Brain microvascular endothelial cell (primary cell): Measurements from ENCODE around the gene XPNPEP2.

Source experiments
- DNase-seq: peaks from one replicate; pipeline ENCODE4 v3.0.0-alpha.2; 2020
- H3K27ac ChIP-seq: fragments of 250-450 bp; sonication (Bioruptor Pico); 2 replicates; pipeline ENCODE4 v1.5.1; 2020; ENCODE audit warnings: mild to moderate bottlenecking, moderate library complexity
- H3K27me3 ChIP-seq: fragments of 250-450 bp; sonication (Bioruptor Pico); replicated peaks from 2 replicates; pipeline ENCODE4 v1.5.1; 2020; ENCODE audit warnings: mild to moderate bottlenecking
- H3K36me3 ChIP-seq: fragments of 250-450 bp; sonication (Bioruptor Pico); replicated peaks from 2 replicates; pipeline ENCODE4 v1.5.1; 2020; ENCODE audit warnings: mild to moderate bottlenecking
- H3K4me3 ChIP-seq: 2 replicates; pipeline ENCODE4 v1.5.1; 2011; ENCODE audit warnings: low read depth, mild to moderate bottlenecking, control low read depth, low read length, moderate library complexity
- in situ Hi-C: cut with HindIII; loops from 2 replicates; pipeline ENCODE4 v1.10.0; 2017; ENCODE audit warnings: low sequenced_read_pairs, low pct_ligation_motif_present
- TF ChIP-seq, protein P1 (sequence below): IDR thresholded peaks from 2 replicates; pipeline ENCODE4 v1.5.1; 2011; ENCODE audit warnings: low read depth, mild to moderate bottlenecking, moderate library complexity, low read length, control low read depth, inconsistent platforms; ENCODE audit errors: missing control alignments

Gene XPNPEP2

DNA sequence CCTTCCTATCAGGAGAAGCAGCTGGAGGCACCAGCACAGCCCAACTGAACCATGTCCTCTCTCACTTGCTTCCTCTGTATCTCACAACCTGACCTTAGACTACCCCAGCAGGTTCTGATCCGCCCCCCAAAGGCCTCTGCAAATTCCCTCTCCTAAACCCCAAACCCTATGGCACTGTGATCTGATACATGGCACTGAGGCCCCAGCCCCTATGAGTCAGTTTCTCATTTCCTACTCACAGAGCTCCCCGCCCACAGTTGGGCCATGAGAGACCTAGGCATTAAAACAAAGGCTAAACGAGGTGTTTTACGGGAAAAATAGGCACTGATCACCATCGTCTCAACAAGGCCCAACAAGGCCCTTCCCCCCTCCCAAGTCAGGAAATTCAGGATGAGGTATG, 60.1 kb downstream of the XPNPEP2 start:
- H3K27me3 ChIP-seq = no peaks in the 10 kb centered on the region
- H3K27ac ChIP-seq = no peak overlapping the region
- no peaks in the 10 kb centered on the region for H3K36me3 ChIP-seq
- in situ Hi-C loops = no loop called here
- no peak for DNase-seq
- no peak overlapping the region for H3K4me3 ChIP-seq
- TF ChIP-seq, protein P1, sequence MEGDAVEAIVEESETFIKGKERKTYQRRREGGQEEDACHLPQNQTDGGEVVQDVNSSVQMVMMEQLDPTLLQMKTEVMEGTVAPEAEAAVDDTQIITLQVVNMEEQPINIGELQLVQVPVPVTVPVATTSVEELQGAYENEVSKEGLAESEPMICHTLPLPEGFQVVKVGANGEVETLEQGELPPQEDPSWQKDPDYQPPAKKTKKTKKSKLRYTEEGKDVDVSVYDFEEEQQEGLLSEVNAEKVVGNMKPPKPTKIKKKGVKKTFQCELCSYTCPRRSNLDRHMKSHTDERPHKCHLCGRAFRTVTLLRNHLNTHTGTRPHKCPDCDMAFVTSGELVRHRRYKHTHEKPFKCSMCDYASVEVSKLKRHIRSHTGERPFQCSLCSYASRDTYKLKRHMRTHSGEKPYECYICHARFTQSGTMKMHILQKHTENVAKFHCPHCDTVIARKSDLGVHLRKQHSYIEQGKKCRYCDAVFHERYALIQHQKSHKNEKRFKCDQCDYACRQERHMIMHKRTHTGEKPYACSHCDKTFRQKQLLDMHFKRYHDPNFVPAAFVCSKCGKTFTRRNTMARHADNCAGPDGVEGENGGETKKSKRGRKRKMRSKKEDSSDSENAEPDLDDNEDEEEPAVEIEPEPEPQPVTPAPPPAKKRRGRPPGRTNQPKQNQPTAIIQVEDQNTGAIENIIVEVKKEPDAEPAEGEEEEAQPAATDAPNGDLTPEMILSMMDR = no peak

DNA sequence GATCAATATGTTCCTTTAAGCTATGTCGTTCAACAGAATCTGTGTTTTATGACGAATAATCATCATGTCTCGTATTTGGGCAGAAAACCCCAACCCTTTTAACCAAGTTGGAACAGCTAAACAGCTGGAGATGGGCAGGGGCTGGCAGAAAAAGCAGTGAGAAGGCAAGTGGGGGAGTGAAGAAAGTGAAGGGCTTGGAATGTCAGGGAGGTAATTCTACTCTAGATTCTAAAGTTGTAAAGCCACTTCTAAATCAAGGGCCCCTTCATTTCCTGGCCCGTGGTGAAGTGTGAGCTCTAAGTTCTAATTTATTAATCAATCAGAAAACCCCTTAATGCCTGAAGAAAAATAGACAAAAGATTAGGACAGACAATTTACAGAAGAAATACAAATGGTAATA, 61.4 kb downstream of the XPNPEP2 start:
- TF ChIP-seq, protein P1 = no peak
- Histone ChIP-seq H3K4me3 (no peak overlapping the region), H3K27ac (no peak overlapping the region), H3K36me3 (no peaks in the 10 kb centered on the region), H3K27me3 (no peaks in the 10 kb centered on the region)
- in situ Hi-C loops = no loop called here
- no peak for DNase-seq

DNA sequence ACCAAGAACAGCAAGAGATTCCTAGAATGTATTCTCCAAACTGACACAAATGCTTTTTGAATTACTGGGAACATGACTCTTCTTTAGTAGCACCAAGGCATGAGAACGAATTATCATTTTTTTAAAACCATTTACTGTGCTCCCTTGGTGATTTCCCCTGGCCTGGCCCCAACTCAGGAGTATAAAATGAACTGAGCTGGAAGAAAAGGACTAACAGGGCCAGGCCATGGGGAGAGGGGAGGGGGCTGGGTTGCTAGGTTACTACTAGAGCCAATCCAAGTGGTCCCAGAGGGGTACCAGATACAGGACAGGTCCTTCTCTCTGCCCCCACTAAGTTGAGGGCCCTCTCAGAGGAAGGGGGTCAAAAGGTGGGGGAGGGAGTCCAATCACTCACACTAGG, 64.1 kb downstream of the XPNPEP2 start:
- no peak for DNase-seq
- Histone ChIP-seq H3K27ac (no peak overlapping the region), H3K27me3 (no peaks in the 10 kb centered on the region), H3K36me3 (no peaks in the 10 kb centered on the region), H3K4me3 (no peak overlapping the region)
- TF ChIP-seq, protein P1 = no peak
- in situ Hi-C loops = no loop called here

DNA sequence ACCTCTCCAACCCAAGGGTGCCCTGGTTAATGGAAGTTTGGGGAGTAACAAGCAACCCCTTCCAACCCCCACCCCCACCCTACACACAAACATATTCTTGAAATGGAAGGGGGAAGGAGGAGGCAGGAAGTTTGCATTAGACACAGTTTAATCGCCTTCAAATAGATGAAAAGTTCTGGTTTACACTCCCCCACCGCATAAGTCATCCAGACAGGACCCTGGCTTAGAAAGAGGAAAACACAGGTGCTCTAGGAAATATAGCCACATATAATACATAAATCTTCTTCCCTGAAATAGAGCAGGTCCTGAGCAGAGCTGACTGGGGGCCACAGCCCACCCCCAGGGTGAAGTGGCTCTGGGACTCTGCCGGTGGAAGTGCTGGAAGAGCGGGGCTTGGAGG, 66.0 kb downstream of the XPNPEP2 start:
- Histone ChIP-seq H3K4me3 (no peak overlapping the region), H3K36me3 (no peaks in the 10 kb centered on the region), H3K27me3 (no peaks in the 10 kb centered on the region), H3K27ac (no peak overlapping the region)
- in situ Hi-C loops = no loop called here
- TF ChIP-seq, protein P1 = no peak
- no peak for DNase-seq

DNA sequence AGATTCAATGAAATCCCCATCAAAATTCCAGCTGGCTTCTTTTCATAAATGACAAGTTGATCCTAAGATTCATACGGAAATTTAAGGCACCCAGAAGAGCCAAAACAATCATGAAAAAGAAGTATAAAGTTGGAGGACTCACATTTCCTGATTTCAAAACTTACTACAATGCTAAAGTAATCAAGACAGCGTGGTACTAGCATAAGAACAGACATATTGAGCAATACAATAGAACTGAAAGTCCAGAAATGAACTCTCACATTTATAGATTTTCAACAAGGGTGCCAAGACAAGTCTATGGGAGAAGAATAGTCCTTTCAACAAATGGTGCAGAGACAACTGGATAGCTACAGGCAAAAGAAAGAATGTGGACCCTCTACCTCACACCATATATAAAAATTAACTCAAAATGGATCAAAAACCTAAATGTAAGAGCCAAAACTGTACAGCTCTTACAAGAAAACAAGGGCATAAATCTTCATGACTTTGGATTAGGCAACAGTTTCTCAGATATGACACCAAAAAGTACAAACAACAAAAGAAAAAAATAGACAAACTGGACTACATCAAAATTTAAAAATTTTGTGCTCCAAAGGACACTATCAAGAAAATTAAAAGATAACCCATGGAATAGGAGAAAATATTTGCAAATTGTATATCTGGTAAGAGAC, 69.5 kb downstream of the XPNPEP2 start:
- H3K4me3 ChIP-seq = no peak overlapping the region
- in situ Hi-C loops = no loop called here
- no peaks in the 10 kb centered on the region for H3K27me3 ChIP-seq
- no peak for DNase-seq
- TF ChIP-seq, protein P1 = no peak
- H3K36me3 ChIP-seq = peaks cover 4% of the 10 kb centered on the region
- H3K27ac ChIP-seq = no peak overlapping the region
